ENCODE data around the gene UPK3A. TPM values are rescaled to one million over a fixed set of nuclear protein-coding genes. Genes with fewer than 3 reads are reported as not detected.
A peak's percentile ranks its signal among the peaks of the same experiment; 100 is the strongest.

UPK3A gene
- total RNA-seq, 1 donor from 2014 or later, result not detected

DNA sequence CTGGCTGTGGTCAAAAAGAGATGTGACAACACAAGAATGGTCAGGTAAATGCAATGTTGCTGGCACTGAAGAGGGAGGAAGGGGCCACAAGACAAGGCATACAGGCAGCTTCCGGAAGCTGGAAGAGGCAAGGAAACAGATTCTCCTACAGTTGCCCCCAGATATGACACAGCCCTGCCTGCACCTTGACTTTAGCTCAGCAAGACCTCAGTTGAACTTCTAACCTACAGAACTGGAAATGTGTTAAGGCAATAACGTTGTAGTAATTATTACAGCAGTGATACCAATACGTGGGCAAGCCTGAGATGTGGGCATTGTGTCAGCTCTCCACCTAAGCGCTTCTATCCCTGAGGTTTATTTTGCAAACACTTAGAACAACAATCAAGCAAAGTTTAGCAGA is 39.8 kb upstream of the UPK3A start:
- intact Hi-C loops (cut with DNase I), result no loop called here
- H3K36me3 ChIP-seq, result no peaks in the 10 kb centered on the region
- no peak overlapping the region for H3K27ac ChIP-seq
- H3K4me3 ChIP-seq, result no peak overlapping the region
- no peaks in the 10 kb centered on the region for H3K9me3 ChIP-seq
- H3K4me1 ChIP-seq, result peaks cover 4 to 12% of the 10 kb centered on the region in 2 donors
- TF ChIP-seq, protein P1, sequence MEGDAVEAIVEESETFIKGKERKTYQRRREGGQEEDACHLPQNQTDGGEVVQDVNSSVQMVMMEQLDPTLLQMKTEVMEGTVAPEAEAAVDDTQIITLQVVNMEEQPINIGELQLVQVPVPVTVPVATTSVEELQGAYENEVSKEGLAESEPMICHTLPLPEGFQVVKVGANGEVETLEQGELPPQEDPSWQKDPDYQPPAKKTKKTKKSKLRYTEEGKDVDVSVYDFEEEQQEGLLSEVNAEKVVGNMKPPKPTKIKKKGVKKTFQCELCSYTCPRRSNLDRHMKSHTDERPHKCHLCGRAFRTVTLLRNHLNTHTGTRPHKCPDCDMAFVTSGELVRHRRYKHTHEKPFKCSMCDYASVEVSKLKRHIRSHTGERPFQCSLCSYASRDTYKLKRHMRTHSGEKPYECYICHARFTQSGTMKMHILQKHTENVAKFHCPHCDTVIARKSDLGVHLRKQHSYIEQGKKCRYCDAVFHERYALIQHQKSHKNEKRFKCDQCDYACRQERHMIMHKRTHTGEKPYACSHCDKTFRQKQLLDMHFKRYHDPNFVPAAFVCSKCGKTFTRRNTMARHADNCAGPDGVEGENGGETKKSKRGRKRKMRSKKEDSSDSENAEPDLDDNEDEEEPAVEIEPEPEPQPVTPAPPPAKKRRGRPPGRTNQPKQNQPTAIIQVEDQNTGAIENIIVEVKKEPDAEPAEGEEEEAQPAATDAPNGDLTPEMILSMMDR (IDR thresholded peaks at IDR 0.05), result no peak
- no peaks in the 10 kb centered on the region for H3K27me3 ChIP-seq
- DNase-seq (ENCODE audit: low spot score in 2 of 2), result no peak

GRCh38 chr22:45246060-45246985 is 38.4 kb upstream of the UPK3A start:
- peak overlapping the region; percentile 77 to 83 for H3K27ac ChIP-seq
- H3K9me3 ChIP-seq, result no peaks in the 10 kb centered on the region
- no peaks in the 10 kb centered on the region for H3K36me3 ChIP-seq
- no peak overlapping the region for H3K4me3 ChIP-seq
- intact Hi-C loops (cut with DNase I), result no loop called here
- DNase-seq (ENCODE audit: low spot score in 2 of 2), result peak in 1 of 2 donors; percentile 88
- H3K4me1 ChIP-seq, result peaks cover 0 to 4% of the 10 kb centered on the region in 2 donors
- no peaks in the 10 kb centered on the region for H3K27me3 ChIP-seq
- TF ChIP-seq, protein P1 (IDR thresholded peaks at IDR 0.05), result no peak

DNA sequence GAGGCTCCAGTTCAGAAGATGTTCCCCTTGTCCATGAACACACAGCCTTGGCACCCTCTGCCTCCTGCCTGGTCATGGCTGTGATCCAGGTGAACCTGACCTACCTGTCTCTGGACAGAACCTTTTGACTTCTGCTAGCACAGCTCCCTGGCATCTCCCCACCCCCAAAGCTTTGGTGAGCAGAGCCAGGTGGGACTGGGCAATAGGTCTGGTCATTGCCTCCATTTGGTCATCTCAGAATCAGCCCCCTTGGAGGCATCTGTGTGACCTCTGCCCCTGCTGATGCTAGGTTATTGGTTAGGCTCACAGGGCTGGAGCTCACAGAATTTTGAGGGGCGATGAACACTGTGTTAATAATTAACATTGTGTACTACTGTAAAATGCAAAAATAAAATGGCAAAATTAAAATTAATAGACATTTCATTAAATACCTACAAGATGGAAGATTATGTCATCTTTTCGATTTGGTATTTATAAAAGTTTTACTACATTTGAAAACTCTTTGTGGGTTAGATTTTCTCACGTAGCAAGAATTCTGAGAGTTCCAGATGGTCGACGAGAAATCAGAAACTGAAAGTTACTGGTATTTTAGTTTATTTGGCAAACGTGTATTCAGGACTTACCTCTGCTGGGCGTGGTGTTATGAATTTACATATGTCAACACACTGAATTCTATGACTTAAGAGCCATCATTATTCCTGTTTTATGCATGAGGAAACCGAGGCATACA is 35.8 kb upstream of the UPK3A start:
- Histone ChIP-seq H3K36me3 (no peaks in the 10 kb centered on the region), H3K4me3 (no peak overlapping the region), H3K4me1 (peaks cover 0 to 4% of the 10 kb centered on the region in 2 donors), H3K9me3 (no peaks in the 10 kb centered on the region), H3K27me3 (no peaks in the 10 kb centered on the region), H3K27ac (no peak overlapping the region)
- intact Hi-C loops (cut with DNase I), result no loop called here
- DNase-seq (ENCODE audit: low spot score in 2 of 2), result no peak
- TF ChIP-seq, protein P1 (IDR thresholded peaks at IDR 0.05), result no peak

DNA sequence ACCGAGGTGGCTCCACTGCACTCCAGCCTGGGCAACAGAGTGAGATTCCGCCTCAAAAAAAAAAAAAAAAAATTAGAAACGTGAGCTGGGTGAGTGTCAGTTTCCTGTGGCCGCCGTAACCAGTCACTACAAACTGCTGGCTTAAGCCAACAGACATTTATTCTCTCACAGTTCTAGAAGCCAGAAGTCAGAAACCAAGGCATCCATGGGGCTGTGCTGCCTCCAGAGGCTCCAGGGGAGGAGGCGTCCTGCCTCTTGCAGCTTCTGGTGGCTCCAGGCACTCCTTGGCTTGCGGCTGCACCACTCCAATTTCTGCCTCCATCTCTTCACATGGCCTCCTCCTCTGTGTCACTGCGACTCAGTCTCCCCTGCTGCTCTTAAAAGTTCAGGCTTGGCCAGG is 32.9 kb upstream of the UPK3A start:
- DNase-seq (ENCODE audit: low spot score in 2 of 2), result no peak
- no peaks in the 10 kb centered on the region for H3K27me3 ChIP-seq
- no peak overlapping the region for H3K4me3 ChIP-seq
- TF ChIP-seq, protein P1 (IDR thresholded peaks at IDR 0.05), result no peak
- no peaks in the 10 kb centered on the region for H3K36me3 ChIP-seq
- no peak overlapping the region for H3K27ac ChIP-seq
- intact Hi-C loops (cut with DNase I), result no loop called here
- no peaks in the 10 kb centered on the region for H3K9me3 ChIP-seq
- H3K4me1 ChIP-seq, result no peaks in the 10 kb centered on the region

- no peak overlapping the region for H3K27ac ChIP-seq
- TF ChIP-seq, protein P1 (IDR thresholded peaks at IDR 0.05), result no peak
- no peaks in the 10 kb centered on the region for H3K27me3 ChIP-seq
- no peak overlapping the region for H3K4me3 ChIP-seq
- intact Hi-C loops (cut with DNase I), result no loop called here
- no peaks in the 10 kb centered on the region for H3K9me3 ChIP-seq
- no peaks in the 10 kb centered on the region for H3K36me3 ChIP-seq
- no peak for DNase-seq (ENCODE audit: low spot score in 2 of 2)
- H3K4me1 ChIP-seq, result no peaks in the 10 kb centered on the region
These were observed 31.6 kb upstream of the UPK3A start for GRCh38 chr22:45253039-45253641.
